CD4-positive, alpha-beta T cell (primary cell): Measurements from ENCODE around the gene PARP1. TPM values are rescaled to one million over a fixed set of nuclear protein-coding genes. Genes with fewer than 3 reads are reported as not detected.
A peak's percentile ranks its signal among the peaks of the same experiment; 100 is the strongest.

Experiments used
- ATAC-seq: fragments of 200-7000 bp; cut with Tn5 transposase; one replicate; pipeline ENCODE4 v1.10.0; 2022; ENCODE audit warnings: mild to moderate bottlenecking; ENCODE audit not compliant: poor library complexity
- CTCF ChIA-PET: fragments of 350-600 bp; sonication (Branson Sonifier 250); formaldehyde crosslinking; loops from one replicate; lab custom pipeline; 2021; ENCODE audit warnings: antibody characterized with exemption, inconsistent platforms; lab: Charles Lee
- POLR2A ChIA-PET: fragments of 350-600 bp; sonication (Branson Sonifier 250); formaldehyde crosslinking; loops from one replicate; lab custom pipeline; 2021; ENCODE audit warnings: antibody characterized with exemption, inconsistent platforms; lab: Charles Lee
- DNase-seq, 14 experiments: peaks; one replicate each; pipeline ENCODE4 v3.0.0-alpha.2; 2013 to 2020; ENCODE audit warnings: mixed read lengths in 2 of 14
- H3K27ac ChIP-seq, 2 donors: one replicate each; pipeline versions ENCODE4 v1.5.1 to v1.7.0; 2013; ENCODE audit warnings: low read length in 2 of 2, low read depth in 1 of 2, mild to moderate bottlenecking in 1 of 2
- H3K27me3 ChIP-seq, 2 experiments: 1 replicate in 1 of 2; 2 replicates in 1 of 2; pipeline versions ENCODE4 v1.6.1 to v1.7.0; 2013; ENCODE audit warnings: low read length in 2 of 2, control low read depth in 1 of 2, mild to moderate bottlenecking in 1 of 2, moderate library complexity in 1 of 2; ENCODE audit not compliant: insufficient read depth in 2 of 2, control insufficient read depth in 1 of 2
- H3K36me3 ChIP-seq: one replicate; pipeline ENCODE4 v1.6.1; 2013; ENCODE audit warnings: low read length, control low read depth; ENCODE audit not compliant: insufficient read depth
- H3K4me1 ChIP-seq: one replicate; pipeline ENCODE4 v1.6.1; 2013; ENCODE audit warnings: low read length, control low read depth; ENCODE audit not compliant: insufficient read depth
- H3K4me3 ChIP-seq: one replicate; pipeline ENCODE4 v1.5.1; 2013; ENCODE audit warnings: mild to moderate bottlenecking, low read length, moderate library complexity
- H3K9me3 ChIP-seq, 2 experiments: 1 replicate in 1 of 2; 2 replicates in 1 of 2; pipeline versions ENCODE4 v1.6.1 to v1.7.0; 2013; ENCODE audit warnings: low read length in 2 of 2, mild to moderate bottlenecking in 2 of 2, control low read depth in 1 of 2, moderate library complexity in 1 of 2; ENCODE audit not compliant: control insufficient read depth in 1 of 2, insufficient read depth in 1 of 2
- H3K27ac Mint-ChIP-seq: one replicate; pipeline ENCODE4 v1.8.0; 2020; ENCODE audit warnings: mixed read lengths
- H3K27me3 Mint-ChIP-seq: one replicate; pipeline ENCODE4 v1.8.0; 2021; ENCODE audit warnings: mixed read lengths
- H3K36me3 Mint-ChIP-seq: one replicate; pipeline ENCODE4 v1.8.0; 2021; ENCODE audit warnings: low read depth, mixed read lengths
- H3K4me1 Mint-ChIP-seq: one replicate; pipeline ENCODE4 v1.8.0; 2021; ENCODE audit warnings: low read depth, mixed read lengths
- H3K4me3 Mint-ChIP-seq: one replicate; pipeline ENCODE4 v1.8.0; 2020; ENCODE audit warnings: mild to moderate bottlenecking, mixed read lengths
- H3K9me3 Mint-ChIP-seq: one replicate; pipeline ENCODE4 v1.8.0; 2020; ENCODE audit warnings: mixed read lengths
- CTCF ChIP-seq: fragments of 200-600 bp; IDR thresholded peaks from one replicate; pipeline ENCODE4 v1.8.0; 2022; ENCODE audit warnings: antibody characterized with exemption, mild to moderate bottlenecking
- intact Hi-C, 2 experiments: fragments of 100-400 bp; cut with DNase I in 1 of 2; cut with micrococcal nuclease in 1 of 2; formaldehyde crosslinking; loops; one replicate each; pipeline versions ENCODE4 v1.15.1 to v1.9.0; 2023 to 2025; cut with DNase I, micrococcal nuclease
- total RNA-seq, 174 experiments: library from RNA in 2 of 174; stranded (reverse) in 2 of 174; gene quantifications; one replicate each; pipeline ENCODE4 v1.2.3 and lab custom pipeline; 2021 to 2026

Gene PARP1
- total RNA-seq, 2 experiments from 2014 or later, result 59.3 to 63.6 TPM

DNA sequence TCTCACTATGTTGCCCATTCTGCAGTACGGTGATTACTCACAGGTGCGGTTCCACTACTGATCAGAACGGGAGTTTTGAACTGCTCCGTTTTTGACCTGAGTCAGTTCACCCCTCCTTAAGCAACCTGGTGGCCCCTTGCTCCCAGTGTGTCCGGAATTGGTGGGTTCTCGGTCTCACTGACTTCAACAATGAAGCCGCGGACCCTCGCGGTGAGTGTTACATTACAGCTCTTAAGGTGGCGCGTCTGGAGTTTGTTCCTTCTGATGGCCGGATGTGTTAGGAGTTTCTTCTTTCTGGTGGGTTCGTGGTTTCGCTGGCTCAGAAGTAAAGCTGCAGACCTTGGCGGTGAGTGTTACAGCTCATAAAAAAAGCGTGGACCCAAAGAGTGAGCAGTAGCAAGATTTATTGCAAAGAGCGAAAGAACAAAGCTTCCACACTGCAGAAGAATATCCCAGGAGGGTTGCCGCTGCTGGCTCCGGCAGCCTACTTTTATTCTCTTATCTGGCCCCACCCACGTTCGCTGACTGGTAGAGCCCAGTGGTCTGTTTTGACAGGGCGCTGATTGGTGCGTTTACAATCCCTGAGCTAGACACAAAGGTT lies 17.6 kb upstream of the PARP1 start:
- POLR2A ChIA-PET, result interaction anchor here (0.9 to 7.4 kb wide), 17 partner anchors 11 to 515 kb away, joined by 3 to 102 read pairs (median 4); partner anchors contain the start of genes COQ8A, ITPKB and PARP1
- Mint-ChIP-seq H3K27me3 (no peaks in the 10 kb centered on the region), H3K4me1 (peaks cover 24% of the 10 kb centered on the region), H3K27ac (no peak overlapping the region), H3K9me3 (no peaks in the 10 kb centered on the region), H3K4me3 (peak overlapping the region; percentile 87), H3K36me3 (no peaks in the 10 kb centered on the region)
- Histone ChIP-seq H3K27ac (no peak overlapping the region), H3K9me3 (no peaks in the 10 kb centered on the region), H3K4me3 (peak overlapping the region; percentile 54), H3K36me3 (no peaks in the 10 kb centered on the region), H3K4me1 (peaks cover 40% of the 10 kb centered on the region), H3K27me3 (peaks cover 0 to 2% of the 10 kb centered on the region in 2 experiments)
- DNase-seq (peak in 12 of 14 experiments; percentile 14 to 61 (median 38)), ATAC-seq (peak; percentile 40)
- intact Hi-C loops, result loop anchor here (1.0 to 10.0 kb wide), 4 partner anchors 17 to 509 kb away; partner anchors contain the start of gene PARP1 (in 1 of the 2)
- CTCF ChIA-PET, result interaction anchor here (1.0 to 6.8 kb wide), 3 partner anchors 9 to 32 kb away, joined by 3 to 42 read pairs (median 6); partner anchors contain the start of gene PARP1
- no peak for TF ChIP-seq CTCF

GRCh38 chr1:226425004-226425378 lies 17.1 kb upstream of the PARP1 start:
- Mint-ChIP-seq H3K27ac (no peak overlapping the region), H3K27me3 (no peaks in the 10 kb centered on the region), H3K4me1 (peaks cover 24% of the 10 kb centered on the region), H3K9me3 (no peaks in the 10 kb centered on the region), H3K36me3 (no peaks in the 10 kb centered on the region), H3K4me3 (no peak overlapping the region)
- DNase-seq, result peak in 2 of 14 experiments; percentile 31 to 33
- peaks cover 0 to 2% of the 10 kb centered on the region in 2 experiments for H3K27me3 ChIP-seq
- intact Hi-C loops, result loop anchor here (1.0 to 10.0 kb wide), 4 partner anchors 16 to 510 kb away; partner anchors contain the start of gene PARP1 (in 1 of the 2)
- H3K4me1 ChIP-seq, result peaks cover 40% of the 10 kb centered on the region
- peak; percentile 77 for ATAC-seq
- CTCF ChIA-PET, result interaction anchor here (1.0 to 6.8 kb wide), 4 partner anchors 9 to 184 kb away, joined by 3 to 42 read pairs (median 4); partner anchors contain the start of gene PARP1
- TF ChIP-seq CTCF, result no peak
- POLR2A ChIA-PET, result interaction anchor here (0.6 to 7.4 kb wide), 17 partner anchors 12 to 515 kb away, joined by 3 to 102 read pairs (median 4); partner anchors contain the start of genes COQ8A, ITPKB and PARP1
- H3K4me3 ChIP-seq, result peak overlapping the region; percentile 54
- no peaks in the 10 kb centered on the region for H3K36me3 ChIP-seq
- no peaks in the 10 kb centered on the region for H3K9me3 ChIP-seq
- no peak overlapping the region for H3K27ac ChIP-seq

DNA sequence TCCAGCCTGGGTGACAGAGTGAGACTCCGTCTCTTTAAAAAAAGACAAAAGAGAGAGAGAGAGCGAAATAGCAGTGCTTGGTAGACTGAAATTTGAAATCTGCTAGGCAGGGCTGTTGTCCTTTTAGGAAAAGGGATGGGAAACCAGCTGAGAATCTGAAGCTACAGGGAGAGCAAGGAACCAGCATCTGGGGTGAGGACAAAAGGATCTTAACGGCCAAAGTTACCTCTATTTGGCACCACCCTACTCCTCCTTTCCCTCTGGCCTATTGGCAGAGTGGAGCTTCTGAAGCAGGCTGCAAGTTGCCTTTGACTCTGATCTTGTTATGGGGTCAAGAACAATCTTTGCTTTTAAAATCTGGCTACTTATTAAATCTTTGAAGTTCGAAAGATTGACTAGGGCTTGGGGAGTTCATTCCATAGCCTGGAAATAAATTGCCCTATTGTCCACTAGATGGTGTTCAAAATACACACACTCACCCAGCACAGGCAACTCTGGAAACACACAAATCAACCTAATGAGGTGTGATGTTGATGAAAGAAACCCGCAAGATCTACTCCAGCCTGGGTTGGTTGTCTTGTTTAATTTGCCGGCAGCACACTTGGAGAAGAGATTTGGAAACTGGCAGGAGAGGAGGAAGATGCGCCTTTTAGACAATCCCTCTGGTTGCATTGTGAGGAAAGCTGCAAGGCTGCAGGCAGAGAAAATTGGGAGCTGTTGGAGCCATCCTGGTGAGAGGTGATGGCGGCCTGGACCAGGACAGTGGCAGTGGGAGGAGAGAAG lies 16.5 kb upstream of the PARP1 start:
- Histone ChIP-seq H3K27ac (no peak overlapping the region), H3K36me3 (no peaks in the 10 kb centered on the region), H3K4me3 (peak overlapping the region; percentile 54), H3K4me1 (peaks cover 40% of the 10 kb centered on the region), H3K9me3 (no peaks in the 10 kb centered on the region), H3K27me3 (peaks cover 0 to 2% of the 10 kb centered on the region in 2 experiments)
- Mint-ChIP-seq H3K27me3 (no peaks in the 10 kb centered on the region), H3K36me3 (no peaks in the 10 kb centered on the region), H3K9me3 (no peaks in the 10 kb centered on the region), H3K4me1 (peaks cover 24% of the 10 kb centered on the region), H3K4me3 (no peak overlapping the region), H3K27ac (no peak overlapping the region)
- intact Hi-C loops, result loop anchor here (1.0 to 10.0 kb wide), 9 partner anchors 16 to 510 kb away; partner anchors contain the start of genes PARP1 (in 1 of the 2) and STUM (in 1 of the 2)
- peak in 4 of 14 experiments; percentile 35 to 64 (median 59) for DNase-seq
- ATAC-seq, result peak; percentile 63
- ChIA-PET POLR2A (interaction anchor here (0.6 to 7.4 kb wide), 14 partner anchors 14 to 516 kb away, joined by 3 to 102 read pairs (median 4); partner anchors contain the start of genes COQ8A, ITPKB and PARP1), CTCF (interaction anchor here (1.0 to 6.8 kb wide), 4 partner anchors 8 to 184 kb away, joined by 3 to 42 read pairs (median 4); partner anchors contain the start of gene PARP1)
- TF ChIP-seq CTCF, result peak; percentile 68
